ENCODE measurements around the gene LENG9.

DNA sequence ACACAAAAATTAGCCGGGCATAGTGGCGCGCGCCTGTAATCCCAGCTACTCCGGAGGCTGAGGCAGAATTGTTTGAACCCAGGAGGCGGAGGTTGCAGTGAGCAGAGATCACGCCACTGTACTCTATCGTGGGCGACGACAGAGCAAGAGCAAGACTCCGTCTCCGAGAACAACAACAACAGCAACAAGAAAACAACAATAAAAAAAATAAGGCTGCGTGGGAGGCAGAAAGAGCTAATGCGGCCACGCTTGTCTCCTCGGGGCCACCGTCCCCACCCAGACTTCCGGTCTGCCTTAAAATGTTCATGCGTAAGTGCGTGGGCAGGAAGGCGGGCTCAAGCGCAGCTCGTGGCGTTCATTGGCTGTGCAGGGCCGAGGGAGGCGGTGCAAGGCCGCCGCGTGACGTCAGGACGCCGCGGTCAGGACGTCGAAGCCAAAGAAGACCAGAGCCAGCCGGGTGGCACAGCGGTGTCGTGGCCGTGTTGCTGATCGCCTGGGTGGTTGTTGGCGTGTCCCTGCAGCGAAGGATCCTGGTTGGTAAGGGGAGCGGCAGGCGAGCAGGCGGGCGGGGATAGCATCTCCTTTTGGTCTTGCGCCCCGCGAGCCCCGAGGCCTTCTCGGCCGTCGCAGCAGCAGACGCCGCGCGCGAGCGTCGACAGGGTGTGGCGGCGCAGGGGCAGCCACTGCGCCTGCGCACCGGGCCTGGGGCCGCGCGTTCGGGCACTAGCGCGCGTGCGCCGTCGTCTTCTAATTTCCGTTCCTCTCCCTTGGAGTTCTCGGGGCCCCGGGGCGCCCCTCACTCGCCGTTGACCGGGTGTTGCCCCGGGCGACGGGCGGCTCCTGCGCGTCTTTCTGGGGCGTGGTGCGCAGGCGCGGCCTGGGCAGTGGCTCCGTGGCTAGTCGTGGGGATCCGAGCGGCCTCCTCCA, 14.5 kb downstream of the LENG9 start, which contains the start of gene LENG8:
- peak; percentile 23; the same call in 1 of the 2 replicates for TF ChIP-seq CTCF (tag by site-specific recombination; IDR thresholded peaks at IDR 0.05)
- no peak for TF ChIP-seq ZBTB7A (tag by site-specific recombination; IDR thresholded peaks at IDR 0.05; ENCODE audit: low read depth)
- peak; percentile 86 for TF ChIP-seq ZBTB26 (tag by site-specific recombination; optimal IDR thresholded peaks at IDR 0.05)
